SH-SY5Y (cell line): ENCODE data around the gene ITFG1.

Experiments
- GATA2 ChIP-seq: IDR thresholded peaks from 2 replicates; pipeline ENCODE4 v1.6.1; 2011; ENCODE audit warnings: mild to moderate bottlenecking, low read depth, low read length
- GATA3 ChIP-seq: IDR thresholded peaks from 2 replicates; pipeline ENCODE4 v1.6.1; 2011; ENCODE audit warnings: low read depth, mild to moderate bottlenecking, low read length, moderate library complexity

The ITFG1 gene

DNA sequence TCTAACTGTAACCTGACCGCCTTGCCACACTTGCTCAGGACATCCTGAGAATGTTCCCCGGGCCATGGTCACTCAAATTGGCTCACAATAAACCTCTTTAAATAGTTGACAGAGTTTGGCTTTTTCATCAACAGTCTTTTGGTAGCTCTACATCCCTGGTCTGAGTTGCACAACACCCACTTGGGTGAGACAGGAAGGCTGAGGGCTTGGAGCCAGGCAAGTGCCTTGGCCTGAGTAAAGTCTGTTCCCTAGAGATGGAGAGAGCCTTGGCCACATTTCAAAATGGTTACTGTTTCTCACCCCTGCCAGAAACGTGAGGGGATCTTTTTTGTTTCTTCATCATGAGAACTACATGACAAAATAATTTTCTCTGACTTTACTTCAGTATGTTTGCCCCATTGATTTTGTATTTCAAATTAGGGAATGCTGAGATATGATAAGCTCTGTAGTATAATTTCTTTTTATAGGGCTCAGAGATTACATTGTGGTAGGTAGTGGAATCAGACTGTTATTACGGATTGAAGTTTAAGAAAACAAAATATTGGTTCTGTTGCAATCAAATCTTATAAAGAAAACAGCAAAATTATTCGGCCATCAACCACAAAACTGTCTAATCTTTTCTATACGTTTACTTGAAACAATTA is 263.2 kb downstream of the ITFG1 start:
- no peak for TF ChIP-seq GATA3

DNA sequence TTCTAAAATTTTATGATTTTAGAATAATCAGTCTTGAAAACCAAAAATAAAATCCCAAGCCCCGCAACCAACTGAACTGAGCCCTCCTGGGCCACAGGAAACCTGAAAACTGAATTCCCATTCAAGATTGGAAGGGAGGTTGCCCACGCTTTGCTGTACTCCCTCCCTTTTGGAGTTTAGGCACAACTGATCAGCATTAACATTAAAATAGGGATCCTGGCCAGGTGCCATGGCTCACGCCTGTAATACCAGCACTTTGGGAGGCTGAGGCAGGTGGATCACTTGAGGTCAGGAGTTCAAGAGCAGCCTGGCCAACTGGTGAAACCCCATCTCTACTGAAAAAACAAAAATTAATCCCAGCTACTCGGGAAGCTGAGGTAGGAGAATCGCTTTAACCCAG is 264.4 kb downstream of the ITFG1 start:
- TF ChIP-seq GATA3 (no peak), GATA2 (no peak)

DNA sequence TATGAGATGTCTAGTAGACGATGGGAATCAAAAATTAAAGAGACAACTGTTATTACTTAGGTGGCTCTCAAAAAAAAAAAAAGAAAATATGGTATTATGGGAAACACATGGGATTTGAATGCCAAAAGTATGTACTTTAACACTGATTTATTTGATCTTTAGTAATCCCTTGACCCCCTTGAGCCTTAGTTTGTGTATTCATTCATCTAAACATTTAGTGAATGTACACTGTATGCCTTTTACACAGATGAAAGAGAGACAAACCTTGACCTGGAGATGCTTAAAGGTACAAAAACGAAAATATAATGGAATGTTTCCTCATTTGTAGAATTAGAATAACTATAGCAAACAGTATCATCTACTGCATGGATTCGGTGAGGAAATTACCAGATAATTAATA is 278.5 kb downstream of the ITFG1 start:
- no peak for TF ChIP-seq GATA3
- no peak for TF ChIP-seq GATA2

DNA sequence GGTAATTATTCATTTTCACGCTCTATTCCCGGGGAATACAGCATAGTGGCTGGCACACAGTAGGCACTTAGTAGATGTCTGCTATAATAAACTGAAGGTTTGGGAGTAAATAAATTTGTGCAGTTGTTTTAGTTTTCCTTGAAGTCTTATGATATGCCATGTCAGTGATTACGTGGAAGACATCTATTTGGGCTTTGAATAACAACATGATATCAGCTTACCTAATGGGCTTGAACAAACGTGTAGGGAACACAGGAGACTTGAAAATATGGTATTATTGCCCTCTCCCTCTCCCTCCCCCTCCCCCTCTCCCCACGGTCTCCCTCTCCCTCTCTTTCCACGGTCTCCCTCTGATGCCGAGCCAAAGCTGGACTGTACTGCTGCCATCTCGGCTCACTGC is 280.8 kb downstream of the ITFG1 start:
- TF ChIP-seq GATA3 (no peak), GATA2 (no peak)

DNA sequence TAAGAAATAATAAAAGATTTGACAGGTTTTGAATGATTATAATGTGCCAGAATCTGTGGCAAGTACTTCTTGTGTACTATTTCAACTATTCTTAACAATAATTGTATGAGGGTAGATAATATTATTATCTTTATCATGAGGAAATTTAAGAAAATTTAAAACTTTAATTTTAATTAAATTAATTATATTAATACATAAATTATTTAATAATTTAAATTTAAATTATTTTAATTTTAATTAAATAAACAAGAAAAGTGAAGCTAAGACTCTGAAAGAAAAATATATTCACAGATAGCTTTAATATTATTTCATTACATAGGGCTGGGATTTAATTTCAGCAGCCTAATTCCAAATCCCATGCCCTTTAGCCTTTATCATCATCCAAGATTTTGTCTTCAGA is 285.7 kb downstream of the ITFG1 start:
- TF ChIP-seq GATA2 (no peak), GATA3 (no peak)

DNA sequence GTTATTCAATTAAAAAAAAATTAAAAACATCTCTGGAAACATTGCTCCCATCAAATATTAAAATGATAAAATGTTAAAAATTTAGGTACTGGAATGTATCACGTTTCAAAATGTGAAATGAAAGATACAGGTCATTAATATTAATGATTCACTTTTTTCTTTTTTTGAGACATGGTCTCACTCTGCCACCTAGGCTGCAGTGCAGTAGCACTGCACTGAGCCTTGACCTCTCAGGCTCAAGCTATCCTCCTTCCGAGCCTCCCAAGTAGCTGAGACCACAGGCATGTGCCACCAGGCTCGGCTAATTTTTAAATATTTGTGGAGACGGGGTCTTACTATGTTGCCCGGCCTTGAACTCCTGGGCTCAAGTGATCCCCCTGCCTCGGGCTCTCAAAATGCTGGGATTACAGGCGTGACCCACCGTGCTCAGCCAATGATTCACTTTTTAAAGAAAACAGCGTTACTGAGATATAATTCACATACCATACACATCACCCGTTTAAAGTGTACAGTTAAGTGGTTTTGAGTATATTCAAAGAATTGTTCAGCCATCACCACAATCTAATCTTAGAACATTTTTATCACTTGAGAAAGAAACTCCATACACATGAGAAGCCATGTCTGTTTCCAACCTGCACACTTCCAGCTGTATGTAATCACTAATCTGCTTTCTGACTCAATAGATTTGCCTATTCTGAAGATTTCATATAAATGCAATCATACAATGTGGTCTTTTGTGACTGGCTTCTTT is 298.0 kb downstream of the ITFG1 start:
- TF ChIP-seq GATA3 (no peak), GATA2 (no peak)

DNA sequence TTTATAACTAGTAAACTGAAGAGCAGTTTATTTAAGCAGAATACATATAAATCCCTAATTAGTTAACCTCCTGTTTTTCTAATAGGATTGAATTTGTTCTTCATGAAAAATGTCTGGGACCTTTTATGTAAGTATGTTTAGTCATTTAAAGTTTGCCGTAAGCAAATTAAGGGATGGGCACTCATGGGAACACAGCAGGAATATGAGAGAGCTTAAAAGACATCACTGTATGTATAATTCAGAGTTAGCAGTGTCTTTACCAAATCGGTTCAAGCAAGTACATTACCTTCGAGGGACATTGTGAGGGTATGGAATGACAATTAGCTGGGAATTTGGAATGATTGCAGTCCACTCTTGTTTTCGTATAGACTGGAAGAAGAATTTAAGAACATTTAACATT is 299.4 kb downstream of the ITFG1 start:
- TF ChIP-seq GATA2 (no peak), GATA3 (no peak)

DNA sequence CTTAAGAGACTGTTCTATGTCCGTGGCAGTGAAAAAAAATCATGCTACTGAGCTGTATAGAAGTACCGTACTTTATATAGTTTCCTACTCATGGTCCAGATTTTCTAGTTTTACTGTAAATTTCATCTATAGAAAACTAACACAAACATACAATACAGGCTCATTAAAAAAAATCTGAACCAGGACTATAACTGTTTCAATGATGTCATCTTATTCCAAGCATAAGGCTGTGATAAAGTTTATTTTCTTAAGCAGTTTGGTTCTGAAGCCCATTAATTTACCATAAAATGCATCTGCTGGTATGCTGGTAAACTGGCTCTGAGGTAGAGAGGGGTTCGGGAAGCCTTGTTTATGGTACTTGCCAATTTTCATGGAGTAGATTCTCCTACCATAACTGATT is 300.4 kb downstream of the ITFG1 start:
- TF ChIP-seq GATA2 (no peak), GATA3 (no peak)

DNA sequence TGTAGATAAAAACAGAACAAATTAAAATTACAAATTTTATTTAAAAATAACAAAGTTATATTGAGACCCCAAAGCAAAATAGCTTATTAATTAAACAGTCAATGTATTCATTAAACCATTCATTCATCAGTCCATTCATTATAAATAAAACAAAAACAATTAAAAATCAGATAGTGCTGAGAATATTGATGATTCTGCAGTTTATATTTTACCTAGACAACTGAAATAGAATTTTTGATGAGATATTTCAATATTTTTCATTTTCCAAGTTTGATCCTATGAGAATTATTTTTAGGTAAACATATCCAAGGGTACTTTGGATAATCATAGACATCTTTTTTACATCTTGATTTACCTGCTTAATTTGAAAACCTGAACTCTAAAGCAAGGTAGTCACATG is 301.9 kb downstream of the ITFG1 start:
- TF ChIP-seq GATA3 (no peak), GATA2 (no peak)

DNA sequence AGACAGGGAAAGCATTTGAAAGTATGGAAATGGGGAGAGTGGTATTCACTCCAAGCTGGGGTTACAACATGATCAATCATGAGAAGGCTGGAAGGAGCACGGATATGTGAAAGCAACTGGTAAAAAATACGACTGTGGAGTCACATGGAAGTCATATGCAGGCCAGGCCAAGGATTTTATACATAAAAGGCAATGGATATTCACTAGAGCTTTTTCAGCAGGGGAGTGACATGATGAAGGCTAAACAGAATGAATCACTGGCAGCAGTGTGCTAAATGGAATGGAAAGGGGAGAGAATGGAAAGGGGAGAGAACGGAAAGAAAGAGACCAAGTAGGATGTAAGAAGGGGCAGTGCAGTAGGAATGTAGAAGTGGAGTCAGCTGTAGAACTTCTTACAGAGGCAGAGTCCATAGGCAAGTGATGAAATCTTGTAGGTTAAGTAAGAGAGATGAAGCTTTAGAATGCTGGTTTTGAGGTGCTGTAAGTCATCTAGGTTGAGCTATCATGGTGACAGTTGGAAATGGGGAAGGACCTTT is 304.1 kb downstream of the ITFG1 start:
- no peak for TF ChIP-seq GATA3

DNA sequence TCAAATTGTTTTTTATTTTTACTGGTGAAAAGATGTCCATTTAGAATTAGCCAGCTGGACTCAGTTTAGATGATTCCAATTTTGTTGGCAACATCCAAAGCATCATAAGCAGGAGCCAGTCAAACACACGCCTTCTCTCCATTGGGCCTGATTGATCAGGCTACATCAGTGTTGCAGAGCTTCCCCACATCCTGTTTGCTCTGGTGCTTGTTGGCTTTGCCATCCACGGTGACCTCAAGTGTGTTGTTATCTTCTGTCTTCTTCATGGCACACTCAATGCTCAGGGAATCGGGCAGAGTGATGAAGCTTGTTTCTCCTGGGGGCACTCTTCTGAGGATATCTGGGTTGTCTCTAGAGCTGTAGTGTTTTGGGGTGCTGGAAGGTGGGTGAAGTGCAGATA is 310.8 kb downstream of the ITFG1 start:
- no peak for TF ChIP-seq GATA3
- TF ChIP-seq GATA2: no peak

DNA sequence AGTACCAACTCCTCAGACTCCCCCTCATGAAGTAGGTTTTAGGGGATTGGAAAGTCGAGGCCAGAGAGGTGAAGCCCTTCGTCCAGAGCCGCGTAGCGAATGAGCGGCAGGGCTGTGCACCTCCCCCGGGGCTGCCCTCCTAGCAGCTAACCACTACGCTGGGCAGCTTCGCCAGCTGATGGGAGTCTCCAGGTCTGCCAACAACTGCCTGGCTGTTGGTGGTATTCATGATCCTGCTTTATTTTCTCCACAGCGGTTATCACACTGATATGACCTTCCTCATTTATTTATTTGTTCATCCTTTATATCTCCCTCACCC is 316.3 kb downstream of the ITFG1 start:
- no peak for TF ChIP-seq GATA3
- no peak for TF ChIP-seq GATA2

DNA sequence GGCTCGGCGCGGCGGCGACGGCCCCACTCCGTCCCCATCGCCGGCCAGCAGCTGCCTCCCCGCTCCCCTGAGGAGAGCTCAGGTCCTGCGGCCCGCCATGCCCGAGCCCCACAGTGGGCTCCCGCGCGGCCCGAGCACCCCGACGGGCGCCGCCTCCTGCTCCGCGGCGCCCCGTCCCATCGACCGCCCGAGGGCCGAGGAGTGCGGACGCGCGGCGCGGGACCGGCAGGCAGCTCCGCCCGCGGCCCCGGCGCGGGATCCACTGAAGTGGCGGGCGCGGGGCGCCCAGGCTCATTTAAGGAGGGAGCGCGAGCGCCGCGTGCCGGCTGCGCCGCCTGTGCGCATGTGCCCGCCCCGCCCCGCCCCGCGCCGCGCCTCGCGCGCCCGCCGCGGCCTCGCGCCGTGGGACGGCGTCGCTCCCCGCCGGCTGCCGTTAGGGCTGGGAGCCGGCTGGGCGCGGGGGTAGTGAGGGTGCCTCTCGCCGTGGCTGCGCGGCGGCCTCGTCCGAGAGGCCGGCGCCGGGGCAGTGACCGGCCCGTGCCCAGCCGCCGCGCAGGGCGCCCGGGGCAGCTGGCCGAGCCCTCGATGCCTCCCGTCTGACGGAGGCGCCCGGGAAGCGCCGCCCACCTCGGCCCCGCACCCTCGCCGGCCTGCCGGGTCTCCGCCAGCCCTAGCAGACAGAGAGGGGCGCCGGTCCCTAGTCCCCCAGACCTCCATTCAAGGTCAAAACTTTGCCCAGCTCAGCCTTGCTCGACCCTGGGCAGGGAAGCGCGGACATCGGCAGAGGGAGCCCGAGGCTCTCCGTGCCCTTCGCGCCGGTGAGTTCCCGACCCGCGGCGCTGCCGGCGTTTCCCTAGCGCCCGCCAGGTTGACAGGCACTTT is 316.9 kb downstream of the ITFG1 start, which contains the start of gene NETO2:
NETO2 (minus strand) TSS at position 269 of the 882 bp plus-strand sequence. CDS start 333 bp downstream, outside the sequence.
- TF ChIP-seq GATA2: no peak
- no peak for TF ChIP-seq GATA3
